GM19025 (cell line): ENCODE results near the gene ADAMTSL2.

Experiments
- ATAC-seq: cut with Tn5 transposase; IDR thresholded peaks from one replicate; pipeline ENCODE4 v1.9.1; 2021; ENCODE audit warnings: mild to moderate bottlenecking, low read depth, moderate library complexity; ENCODE audit not compliant: unreplicated experiment

The ADAMTSL2 gene

DNA sequence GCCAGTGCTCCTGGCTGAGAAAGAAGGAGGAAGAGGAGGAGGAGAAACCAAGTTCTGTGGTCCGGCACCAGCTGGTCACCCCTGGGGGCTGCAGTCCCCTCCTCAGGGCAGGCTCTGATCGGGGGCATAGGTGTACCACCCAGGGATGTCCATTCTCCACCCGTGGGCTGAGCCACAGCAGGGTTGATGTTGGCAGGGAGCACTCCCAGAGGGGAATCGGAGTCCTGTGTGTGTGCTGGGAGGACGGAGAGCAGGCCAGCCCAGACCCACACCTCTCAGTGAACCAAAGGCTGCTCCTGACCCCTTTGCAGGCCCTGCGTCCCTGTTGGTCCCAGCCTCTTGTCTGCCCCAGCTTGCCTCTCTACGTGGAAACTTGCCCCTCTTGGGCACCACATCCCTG is 4.6 kb upstream of the ADAMTSL2 start:
- ATAC-seq = no peak

DNA sequence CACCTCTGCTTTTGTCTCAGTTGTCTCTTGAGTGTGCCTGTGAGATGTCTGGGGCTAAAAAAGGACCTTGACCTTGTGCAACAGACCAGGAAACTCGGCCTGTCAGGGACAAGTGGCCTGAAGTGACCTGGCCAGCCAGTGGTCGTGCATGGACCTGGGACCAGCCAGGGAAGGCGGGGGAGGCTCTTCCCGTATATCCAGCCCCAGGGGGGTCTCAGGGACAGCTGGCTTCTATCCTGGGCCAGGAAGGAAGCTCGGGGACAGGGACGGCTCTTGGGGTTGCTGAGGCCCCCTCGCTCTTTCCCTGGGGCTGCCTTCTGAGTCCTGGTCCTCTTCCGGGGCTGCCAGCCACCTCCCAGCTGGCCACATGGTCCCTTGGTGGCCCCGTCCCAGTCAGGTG is 3.2 kb upstream of the ADAMTSL2 start:
- ATAC-seq = no peak

DNA sequence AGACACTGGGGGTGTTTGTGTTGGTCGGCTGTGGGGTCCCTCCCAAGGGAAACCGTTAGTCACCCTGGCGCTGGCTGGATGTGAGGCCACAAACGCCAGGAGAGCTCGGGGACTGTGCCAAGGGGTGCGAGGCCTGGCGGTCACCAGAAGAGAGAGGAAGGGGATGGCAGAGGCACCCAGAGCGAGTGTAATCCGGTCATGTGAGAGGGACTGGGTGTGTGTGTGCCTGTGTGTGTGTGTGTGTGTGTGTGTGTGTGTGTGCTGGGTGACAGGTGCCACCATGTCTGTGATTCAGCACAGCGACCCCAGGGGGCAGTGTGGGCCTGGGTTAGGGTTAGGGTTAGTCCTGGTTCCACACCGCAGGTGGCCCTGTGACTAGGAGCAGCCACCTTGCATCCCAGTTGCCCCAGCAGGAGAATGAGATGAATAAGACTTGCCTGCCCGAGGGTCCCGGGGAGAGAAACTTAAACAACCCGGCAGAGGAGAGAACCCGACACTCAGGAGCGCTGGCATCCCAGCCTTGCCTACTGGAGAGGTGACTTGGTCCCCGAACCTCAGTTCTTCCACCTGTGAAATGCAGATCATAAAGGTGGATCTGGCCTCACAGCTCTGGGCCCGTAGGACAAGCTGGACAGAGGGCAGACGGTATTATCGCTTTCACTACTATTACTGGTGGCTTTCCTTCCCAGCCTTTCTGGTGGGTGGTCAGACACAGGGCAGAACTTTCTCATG is 1.4 kb upstream of the ADAMTSL2 start:
- no peak for ATAC-seq

DNA sequence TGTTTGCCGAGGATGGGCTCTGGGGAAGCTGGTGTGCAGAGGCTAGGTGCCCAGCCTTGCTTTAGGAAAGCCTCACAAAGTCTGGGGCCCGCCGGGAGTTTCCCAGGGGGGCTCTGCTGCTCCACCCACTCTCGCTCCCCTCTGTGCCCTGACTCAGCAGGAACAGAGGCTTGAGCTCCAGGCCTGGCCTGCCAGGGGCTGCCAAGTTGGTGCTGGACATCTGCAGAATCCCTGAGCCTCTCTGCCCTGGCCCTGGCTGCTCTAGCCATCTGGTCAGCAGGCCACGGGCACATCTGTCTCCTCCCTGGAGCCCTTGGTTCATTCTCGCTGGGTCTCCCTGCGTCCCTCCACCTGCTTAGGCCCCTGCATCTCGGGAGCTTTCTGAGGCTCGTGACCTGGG is 647 bp upstream of the ADAMTSL2 start:
- no peak for ATAC-seq

- no peak for ATAC-seq
These were observed 888 bp downstream of the ADAMTSL2 start for GRCh38 chr9:133535306-133535877.

DNA sequence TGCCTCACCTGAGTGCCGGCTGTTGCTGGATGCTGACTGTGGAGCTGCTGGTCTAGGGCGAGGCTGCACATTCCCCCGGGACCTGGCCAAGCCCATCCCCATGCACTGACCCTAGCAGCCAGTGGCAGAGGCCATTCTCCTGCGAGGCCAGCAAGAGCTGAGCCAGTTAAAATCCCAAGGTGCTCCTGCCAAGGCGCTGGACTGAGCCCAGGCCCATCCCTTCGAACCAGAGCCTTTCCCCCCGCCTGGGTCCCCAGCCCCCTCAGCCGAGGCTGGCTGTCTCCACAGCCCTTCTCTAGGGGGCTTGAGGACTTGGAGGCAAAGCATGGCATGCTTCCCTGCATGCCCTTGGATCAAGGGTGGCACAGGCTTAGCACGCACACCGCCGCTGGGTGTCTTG is 1.6 kb downstream of the ADAMTSL2 start:
- ATAC-seq = no peak

- ATAC-seq = no peak
These were observed 2.0 kb downstream of the ADAMTSL2 start for GRCh38 chr9:133536536-133536935.

DNA sequence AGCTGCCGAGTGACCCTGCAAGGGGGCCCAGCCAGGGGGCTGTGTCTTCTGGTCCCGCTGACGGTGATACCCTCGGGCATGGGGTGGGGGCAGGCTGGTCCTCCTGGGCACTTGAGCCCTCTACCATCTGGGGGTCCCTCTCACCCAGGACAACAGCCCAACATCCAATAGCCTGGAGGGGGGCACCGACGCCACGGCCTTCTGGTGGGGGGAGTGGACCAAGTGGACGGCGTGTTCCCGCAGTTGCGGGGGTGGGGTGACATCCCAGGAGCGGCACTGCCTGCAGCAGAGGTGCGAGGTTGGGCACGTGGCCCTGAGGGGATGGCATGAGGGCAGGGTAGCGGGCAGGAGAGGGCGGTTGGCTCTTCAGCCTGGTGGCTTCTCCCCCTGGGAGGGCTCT is 2.8 kb downstream of the ADAMTSL2 start:
- no peak for ATAC-seq

DNA sequence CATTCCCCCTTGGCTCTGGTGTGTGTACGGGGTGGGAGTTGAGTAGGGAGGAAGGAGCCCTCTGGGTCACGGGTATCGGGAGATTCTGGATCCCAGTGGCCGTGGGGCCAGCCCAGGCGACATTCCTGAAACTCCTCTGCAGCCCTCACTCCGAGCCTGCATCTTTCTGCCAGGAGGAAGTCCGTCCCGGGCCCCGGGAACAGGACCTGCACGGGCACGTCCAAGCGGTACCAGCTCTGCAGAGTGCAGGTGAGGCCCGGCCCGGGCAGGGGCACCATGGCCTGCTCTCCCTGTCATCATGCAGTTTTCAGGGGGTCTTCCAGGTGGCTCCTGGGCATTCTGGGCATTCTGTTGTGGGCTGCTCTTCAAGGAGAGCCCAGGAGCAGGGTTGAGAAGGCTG is 3.7 kb downstream of the ADAMTSL2 start:
- no peak for ATAC-seq

DNA sequence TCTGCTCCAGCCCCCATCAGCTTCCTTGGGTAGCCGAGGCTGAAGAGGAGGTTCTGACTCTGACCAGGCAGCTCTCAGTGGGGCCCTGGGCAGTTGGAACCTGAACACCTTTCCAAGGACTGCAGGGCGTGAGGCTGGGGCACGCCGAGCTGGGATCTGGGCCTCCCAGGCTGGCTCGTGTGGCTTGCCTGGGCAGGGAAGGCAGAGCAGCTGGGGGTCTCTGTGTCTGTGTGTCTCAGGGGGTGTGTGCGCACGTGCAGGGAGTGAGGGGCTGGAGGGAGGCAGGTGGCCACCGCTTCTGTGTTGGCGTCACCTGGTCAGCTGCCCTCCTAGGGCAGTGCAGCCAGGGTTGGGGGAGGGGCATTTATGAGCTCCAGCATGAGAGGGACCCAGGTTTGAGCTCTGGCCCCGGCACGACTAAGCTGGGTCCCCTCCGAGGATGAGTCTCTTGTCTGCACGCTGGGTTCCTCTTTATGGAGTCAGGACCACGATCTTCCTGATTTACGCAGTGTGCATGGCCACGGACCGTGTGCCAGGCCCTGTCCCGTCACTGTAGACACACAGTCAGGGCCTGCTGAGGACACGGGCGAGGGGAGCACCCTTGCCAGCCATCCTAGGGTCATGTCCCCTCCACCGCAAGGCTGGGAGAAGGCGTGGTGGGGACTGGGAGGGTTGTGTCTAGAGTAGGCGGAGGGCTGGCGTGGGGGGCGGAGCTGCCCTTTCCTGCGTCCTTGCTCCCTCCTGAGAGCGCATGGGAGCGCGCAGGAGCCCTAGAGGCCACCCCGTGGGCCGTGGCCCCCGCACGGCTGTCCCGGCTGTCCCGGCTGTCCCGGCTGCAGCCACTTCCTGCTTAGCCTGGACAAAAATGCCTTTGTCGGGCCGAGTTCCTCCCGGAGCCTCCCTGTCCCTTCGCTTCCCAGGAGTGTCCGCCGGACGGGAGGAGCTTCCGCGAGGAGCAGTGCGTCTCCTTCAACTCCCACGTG is 4.6 kb downstream of the ADAMTSL2 start:
- no peak for ATAC-seq

DNA sequence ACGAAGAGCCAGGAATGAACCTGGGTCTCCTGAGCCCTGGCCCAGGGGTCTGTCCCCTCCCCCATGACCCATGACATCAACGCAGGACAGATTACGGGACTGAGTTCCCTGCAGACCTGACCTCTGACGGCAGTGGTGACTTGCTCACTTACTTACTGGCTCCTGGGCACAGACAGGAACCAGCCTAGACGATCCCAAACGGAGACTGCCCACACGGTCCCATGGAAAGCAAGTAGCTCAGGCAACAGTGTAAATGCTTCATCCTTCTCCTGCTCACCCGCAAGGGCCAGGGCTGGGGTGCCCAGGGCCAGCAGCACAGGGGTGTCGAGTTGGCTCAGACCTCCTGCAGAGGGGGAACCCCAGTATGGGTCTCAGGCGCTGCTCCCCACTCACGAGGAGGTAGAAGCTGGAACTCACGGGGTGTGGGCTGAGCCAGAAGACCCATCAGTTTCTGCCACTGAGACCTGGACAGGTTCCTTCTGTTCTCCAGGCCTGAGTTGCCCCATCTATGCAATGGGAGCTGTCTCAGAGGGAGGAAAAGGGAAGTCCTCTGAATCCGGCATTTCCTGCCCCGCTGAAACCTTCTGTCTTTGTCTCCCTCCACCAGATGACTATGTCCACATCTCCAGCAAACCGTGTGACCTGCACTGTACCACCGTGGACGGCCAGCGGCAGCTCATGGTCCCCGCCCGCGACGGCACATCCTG is 5.6 kb downstream of the ADAMTSL2 start:
- ATAC-seq = no peak

- ATAC-seq = no peak
These were observed 6.2 kb downstream of the ADAMTSL2 start for GRCh38 chr9:133540698-133541025.

- ATAC-seq = no peak
These were observed 7.5 kb downstream of the ADAMTSL2 start for GRCh38 chr9:133542002-133542401.

DNA sequence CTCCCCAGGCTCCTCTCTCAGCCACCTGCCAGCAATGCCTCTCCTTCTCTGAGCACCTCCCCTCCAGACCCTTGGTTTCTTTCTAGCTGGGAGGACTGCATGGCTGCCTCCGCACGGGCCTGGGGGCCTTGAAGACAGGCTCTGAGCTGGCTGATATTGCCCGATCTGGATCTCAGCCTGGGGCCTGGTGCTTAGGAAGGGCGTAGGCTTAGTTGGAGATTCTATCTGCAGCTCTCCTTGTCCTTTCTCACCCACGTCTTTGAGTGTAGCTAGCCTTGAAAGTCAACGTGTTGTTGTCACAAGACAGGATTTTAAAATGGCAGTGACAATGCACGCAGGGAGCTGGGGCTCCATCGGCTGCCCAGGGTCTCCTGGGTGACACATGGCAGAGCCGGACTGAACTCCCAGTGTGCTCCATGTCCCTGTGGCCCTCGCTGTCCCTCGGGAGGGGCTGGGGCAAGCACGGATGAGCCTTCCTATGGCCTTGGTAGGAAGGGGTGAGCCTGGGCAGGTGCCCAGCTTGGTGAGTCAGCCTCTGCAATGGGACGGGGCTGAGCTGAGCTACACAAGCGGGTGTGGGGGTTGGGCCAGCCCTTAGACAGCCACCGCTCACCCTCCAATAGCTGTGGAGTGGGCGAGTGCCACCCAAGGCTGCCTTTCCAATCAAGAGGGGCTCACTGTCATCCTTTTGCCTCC is 9.4 kb downstream of the ADAMTSL2 start:
- ATAC-seq = no peak

DNA sequence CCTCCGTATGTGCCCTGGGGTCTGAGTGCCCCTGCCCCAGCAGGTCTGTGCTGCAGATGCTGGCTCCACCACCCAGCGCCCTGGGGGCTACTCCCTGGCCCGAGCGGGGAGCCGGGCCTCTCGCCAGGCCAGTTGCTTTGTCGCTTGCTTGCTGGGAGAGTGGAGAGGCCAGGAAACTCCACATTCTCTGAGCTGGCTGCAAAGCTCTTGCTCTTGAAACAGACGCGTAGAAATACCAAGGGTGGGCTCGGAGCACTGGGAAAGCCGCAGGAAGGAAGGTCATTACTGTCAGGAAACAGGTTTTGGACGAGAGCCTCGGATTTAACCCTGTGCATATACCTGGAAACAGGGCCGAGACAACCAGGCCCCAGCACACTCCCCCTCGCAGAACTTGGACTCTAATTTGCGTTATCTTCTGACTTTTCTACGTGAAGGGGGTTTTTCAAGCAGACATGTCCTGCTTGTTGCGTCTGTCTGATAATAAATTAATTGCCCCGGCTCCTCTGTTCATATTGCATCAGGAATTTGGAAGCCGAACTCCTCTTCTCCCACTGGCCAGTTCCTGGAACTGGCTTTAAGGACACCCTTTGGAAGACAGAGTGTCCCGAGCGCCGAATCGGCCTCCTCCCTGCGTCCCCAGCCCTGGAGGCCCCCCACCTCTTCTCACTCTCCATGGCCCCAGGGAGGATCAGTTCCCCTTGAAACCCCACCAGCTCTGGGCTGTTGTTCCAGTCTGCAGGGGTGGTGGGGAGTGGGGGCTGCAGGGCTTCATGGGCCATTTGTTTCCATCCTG is 11.2 kb downstream of the ADAMTSL2 start:
- ATAC-seq = no peak

- ATAC-seq = no peak
These were observed 11.8 kb downstream of the ADAMTSL2 start for GRCh38 chr9:133546287-133546680.

GRCh38 chr9:133547116-133547515 is 12.6 kb downstream of the ADAMTSL2 start:
- ATAC-seq = no peak

GRCh38 chr9:133551446-133551845 is 16.9 kb downstream of the ADAMTSL2 start:
- no peak for ATAC-seq

GRCh38 chr9:133552236-133552635 is 17.7 kb downstream of the ADAMTSL2 start:
- no peak for ATAC-seq
